Fibroblast of lung (primary cell): Measurements from ENCODE around the gene GLIPR2.

Source experiments
- CTCF ChIP-seq, 2 donors: IDR thresholded peaks in 1 of 2; conservative IDR thresholded peaks in 1 of 2; 1 replicate in 1 of 2; 2 replicates in 1 of 2; pipeline ENCODE4 v1.5.1; 2011 to 2012; ENCODE audit warnings: low read length in 2 of 2, control low read depth in 1 of 2, inconsistent platforms in 1 of 2, low read depth in 1 of 2, mild to moderate bottlenecking in 1 of 2
- EZH2 ChIP-seq: IDR thresholded peaks from 2 replicates; pipeline ENCODE4 v1.5.1; 2012; ENCODE audit warnings: low read length, control low read depth, mild to moderate bottlenecking; ENCODE audit errors: missing control alignments

- TF ChIP-seq CTCF (conservative IDR thresholded peaks at IDR 0.05 in 1 of 2, IDR thresholded peaks at IDR 0.05 in 1 of 2; ENCODE audit: low read depth in 1 of 2, low read length in 2 of 2) = no peak
- TF ChIP-seq EZH2 = no peak
Measured at GRCh38 chr9:36161187-36161586, 24.7 kb downstream of the GLIPR2 start.
